ENCODE measurements around the gene TTC34.

DNA sequence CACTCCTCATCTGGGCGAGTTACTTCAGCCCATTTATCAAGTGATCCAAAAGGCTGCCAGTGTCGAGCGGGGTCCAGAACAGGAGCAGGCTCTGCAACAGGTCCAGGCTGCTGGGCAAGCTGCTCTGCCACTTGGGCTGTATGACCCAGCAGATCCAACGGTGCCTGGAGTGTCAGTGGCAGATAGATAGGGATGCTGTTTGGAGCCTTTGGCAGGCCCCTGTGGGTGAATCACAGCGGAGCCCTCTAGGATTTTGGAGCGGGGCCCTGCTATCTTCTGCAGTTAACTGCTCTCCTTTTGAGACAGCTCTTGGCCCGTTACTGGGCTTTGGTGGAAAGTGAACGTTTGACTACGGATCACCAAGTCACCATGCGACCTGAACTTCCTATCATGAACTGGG is 176.2 kb downstream of the TTC34 start:
- TF ChIP-seq, protein P1, sequence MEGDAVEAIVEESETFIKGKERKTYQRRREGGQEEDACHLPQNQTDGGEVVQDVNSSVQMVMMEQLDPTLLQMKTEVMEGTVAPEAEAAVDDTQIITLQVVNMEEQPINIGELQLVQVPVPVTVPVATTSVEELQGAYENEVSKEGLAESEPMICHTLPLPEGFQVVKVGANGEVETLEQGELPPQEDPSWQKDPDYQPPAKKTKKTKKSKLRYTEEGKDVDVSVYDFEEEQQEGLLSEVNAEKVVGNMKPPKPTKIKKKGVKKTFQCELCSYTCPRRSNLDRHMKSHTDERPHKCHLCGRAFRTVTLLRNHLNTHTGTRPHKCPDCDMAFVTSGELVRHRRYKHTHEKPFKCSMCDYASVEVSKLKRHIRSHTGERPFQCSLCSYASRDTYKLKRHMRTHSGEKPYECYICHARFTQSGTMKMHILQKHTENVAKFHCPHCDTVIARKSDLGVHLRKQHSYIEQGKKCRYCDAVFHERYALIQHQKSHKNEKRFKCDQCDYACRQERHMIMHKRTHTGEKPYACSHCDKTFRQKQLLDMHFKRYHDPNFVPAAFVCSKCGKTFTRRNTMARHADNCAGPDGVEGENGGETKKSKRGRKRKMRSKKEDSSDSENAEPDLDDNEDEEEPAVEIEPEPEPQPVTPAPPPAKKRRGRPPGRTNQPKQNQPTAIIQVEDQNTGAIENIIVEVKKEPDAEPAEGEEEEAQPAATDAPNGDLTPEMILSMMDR (conservative IDR thresholded peaks at IDR 0.05 in 1 of 2, IDR thresholded peaks at IDR 0.05 in 1 of 2; ENCODE audit: extremely low read depth in 1 of 2, insufficient read depth in 1 of 2, low read depth in 1 of 2, low read length in 2 of 2): no peak
- no peak for TF ChIP-seq EZH2 (IDR thresholded peaks at IDR 0.05; ENCODE audit: borderline replicate concordance, low read length)

Data from mammary epithelial cell (primary cell).